ENCODE measurements around the gene CYTH2. TPM values are rescaled to one million over a fixed set of nuclear protein-coding genes. Genes with fewer than 3 reads are reported as not detected.

Gene CYTH2
- total and polyA plus RNA-seq, 2 experiments from 2014 or later = 41.1 to 60.4 TPM

- no peak for DNase-seq (ENCODE audit: low spot score)
- Histone ChIP-seq H3K27ac (ENCODE audit: low read depth) (no peak overlapping the region), H3K4me3 (peak overlapping the region; percentile 90), H4K20me1 (replicated peaks; ENCODE audit: insufficient read depth) (no peaks in the 10 kb centered on the region), H3K4me1 (ENCODE audit: insufficient read depth) (no peaks in the 10 kb centered on the region), H3K79me2 (replicated peaks; ENCODE audit: insufficient read depth) (no peaks in the 10 kb centered on the region), H2AFZ (no peak overlapping the region), H3F3A (replicated peaks; ENCODE audit: low read depth) (peaks cover 9% of the 10 kb centered on the region; the same call in 1 of the 2 replicates), H3K4me2 (peak overlapping the region; percentile 86), H3K36me3 (ENCODE audit: insufficient read depth) (no peaks in the 10 kb centered on the region), H3K9me2 (ENCODE audit: insufficient read depth) (no peaks in the 10 kb centered on the region), H3K27me3 (ENCODE audit: insufficient read depth) (peaks cover 11% of the 10 kb centered on the region)
- Mint-ChIP-seq H3K4me3 (no peak overlapping the region), H3K27me3 (ENCODE audit: insufficient read depth, low read depth, poor library complexity) (peaks cover 21% of the 10 kb centered on the region), H3K4me1 (peaks cover 19% of the 10 kb centered on the region), H3K27ac (no peak overlapping the region), H3K9me3 (no peaks in the 10 kb centered on the region), H3K36me3 (ENCODE audit: low read depth) (peaks cover 3% of the 10 kb centered on the region; the same call in 2 of the 3 replicates)
- ATAC-seq = no peak
- TF ChIP-seq, protein P1, sequence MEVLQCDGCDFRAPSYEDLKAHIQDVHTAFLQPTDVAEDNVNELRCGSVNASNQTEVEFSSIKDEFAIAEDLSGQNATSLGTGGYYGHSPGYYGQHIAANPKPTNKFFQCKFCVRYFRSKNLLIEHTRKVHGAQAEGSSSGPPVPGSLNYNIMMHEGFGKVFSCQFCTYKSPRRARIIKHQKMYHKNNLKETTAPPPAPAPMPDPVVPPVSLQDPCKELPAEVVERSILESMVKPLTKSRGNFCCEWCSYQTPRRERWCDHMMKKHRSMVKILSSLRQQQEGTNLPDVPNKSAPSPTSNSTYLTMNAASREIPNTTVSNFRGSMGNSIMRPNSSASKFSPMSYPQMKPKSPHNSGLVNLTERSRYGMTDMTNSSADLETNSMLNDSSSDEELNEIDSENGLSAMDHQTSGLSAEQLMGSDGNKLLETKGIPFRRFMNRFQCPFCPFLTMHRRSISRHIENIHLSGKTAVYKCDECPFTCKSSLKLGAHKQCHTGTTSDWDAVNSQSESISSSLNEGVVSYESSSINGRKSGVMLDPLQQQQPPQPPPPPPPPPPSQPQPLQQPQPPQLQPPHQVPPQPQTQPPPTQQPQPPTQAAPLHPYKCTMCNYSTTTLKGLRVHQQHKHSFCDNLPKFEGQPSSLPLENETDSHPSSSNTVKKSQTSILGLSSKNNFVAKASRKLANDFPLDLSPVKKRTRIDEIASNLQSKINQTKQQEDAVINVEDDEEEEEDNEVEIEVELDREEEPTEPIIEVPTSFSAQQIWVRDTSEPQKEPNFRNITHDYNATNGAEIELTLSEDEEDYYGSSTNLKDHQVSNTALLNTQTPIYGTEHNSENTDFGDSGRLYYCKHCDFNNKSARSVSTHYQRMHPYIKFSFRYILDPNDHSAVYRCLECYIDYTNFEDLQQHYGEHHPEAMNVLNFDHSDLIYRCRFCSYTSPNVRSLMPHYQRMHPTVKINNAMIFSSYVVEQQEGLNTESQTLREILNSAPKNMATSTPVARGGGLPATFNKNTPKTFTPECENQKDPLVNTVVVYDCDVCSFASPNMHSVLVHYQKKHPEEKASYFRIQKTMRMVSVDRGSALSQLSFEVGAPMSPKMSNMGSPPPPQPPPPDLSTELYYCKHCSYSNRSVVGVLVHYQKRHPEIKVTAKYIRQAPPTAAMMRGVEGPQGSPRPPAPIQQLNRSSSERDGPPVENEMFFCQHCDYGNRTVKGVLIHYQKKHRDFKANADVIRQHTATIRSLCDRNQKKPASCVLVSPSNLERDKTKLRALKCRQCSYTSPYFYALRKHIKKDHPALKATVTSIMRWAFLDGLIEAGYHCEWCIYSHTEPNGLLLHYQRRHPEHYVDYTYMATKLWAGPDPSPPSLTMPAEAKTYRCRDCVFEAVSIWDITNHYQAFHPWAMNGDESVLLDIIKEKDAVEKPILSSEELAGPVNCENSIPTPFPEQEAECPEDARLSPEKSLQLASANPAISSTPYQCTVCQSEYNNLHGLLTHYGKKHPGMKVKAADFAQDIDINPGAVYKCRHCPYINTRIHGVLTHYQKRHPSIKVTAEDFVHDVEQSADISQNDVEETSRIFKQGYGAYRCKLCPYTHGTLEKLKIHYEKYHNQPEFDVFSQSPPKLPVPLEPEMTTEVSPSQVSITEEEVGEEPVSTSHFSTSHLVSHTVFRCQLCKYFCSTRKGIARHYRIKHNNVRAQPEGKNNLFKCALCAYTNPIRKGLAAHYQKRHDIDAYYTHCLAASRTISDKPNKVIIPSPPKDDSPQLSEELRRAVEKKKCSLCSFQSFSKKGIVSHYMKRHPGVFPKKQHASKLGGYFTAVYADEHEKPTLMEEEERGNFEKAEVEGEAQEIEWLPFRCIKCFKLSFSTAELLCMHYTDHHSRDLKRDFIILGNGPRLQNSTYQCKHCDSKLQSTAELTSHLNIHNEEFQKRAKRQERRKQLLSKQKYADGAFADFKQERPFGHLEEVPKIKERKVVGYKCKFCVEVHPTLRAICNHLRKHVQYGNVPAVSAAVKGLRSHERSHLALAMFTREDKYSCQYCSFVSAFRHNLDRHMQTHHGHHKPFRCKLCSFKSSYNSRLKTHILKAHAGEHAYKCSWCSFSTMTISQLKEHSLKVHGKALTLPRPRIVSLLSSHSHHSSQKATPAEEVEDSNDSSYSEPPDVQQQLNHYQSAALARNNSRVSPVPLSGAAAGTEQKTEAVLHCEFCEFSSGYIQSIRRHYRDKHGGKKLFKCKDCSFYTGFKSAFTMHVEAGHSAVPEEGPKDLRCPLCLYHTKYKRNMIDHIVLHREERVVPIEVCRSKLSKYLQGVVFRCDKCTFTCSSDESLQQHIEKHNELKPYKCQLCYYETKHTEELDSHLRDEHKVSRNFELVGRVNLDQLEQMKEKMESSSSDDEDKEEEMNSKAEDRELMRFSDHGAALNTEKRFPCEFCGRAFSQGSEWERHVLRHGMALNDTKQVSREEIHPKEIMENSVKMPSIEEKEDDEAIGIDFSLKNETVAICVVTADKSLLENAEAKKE (CRISPR knock-in tag; IDR thresholded peaks at IDR 0.05) = no peak
- no peak for TF ChIP-seq EZH2 (IDR thresholded peaks at IDR 0.05; ENCODE audit: low read depth, unreplicated experiment)
- TF ChIP-seq, protein P2, sequence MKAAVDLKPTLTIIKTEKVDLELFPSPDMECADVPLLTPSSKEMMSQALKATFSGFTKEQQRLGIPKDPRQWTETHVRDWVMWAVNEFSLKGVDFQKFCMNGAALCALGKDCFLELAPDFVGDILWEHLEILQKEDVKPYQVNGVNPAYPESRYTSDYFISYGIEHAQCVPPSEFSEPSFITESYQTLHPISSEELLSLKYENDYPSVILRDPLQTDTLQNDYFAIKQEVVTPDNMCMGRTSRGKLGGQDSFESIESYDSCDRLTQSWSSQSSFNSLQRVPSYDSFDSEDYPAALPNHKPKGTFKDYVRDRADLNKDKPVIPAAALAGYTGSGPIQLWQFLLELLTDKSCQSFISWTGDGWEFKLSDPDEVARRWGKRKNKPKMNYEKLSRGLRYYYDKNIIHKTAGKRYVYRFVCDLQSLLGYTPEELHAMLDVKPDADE (IDR thresholded peaks at IDR 0.05) = no peak
- no peak for TF ChIP-seq EZH2phosphoT487 (IDR thresholded peaks at IDR 0.05; ENCODE audit: unreplicated experiment)
- TF ChIP-seq, protein P3, sequence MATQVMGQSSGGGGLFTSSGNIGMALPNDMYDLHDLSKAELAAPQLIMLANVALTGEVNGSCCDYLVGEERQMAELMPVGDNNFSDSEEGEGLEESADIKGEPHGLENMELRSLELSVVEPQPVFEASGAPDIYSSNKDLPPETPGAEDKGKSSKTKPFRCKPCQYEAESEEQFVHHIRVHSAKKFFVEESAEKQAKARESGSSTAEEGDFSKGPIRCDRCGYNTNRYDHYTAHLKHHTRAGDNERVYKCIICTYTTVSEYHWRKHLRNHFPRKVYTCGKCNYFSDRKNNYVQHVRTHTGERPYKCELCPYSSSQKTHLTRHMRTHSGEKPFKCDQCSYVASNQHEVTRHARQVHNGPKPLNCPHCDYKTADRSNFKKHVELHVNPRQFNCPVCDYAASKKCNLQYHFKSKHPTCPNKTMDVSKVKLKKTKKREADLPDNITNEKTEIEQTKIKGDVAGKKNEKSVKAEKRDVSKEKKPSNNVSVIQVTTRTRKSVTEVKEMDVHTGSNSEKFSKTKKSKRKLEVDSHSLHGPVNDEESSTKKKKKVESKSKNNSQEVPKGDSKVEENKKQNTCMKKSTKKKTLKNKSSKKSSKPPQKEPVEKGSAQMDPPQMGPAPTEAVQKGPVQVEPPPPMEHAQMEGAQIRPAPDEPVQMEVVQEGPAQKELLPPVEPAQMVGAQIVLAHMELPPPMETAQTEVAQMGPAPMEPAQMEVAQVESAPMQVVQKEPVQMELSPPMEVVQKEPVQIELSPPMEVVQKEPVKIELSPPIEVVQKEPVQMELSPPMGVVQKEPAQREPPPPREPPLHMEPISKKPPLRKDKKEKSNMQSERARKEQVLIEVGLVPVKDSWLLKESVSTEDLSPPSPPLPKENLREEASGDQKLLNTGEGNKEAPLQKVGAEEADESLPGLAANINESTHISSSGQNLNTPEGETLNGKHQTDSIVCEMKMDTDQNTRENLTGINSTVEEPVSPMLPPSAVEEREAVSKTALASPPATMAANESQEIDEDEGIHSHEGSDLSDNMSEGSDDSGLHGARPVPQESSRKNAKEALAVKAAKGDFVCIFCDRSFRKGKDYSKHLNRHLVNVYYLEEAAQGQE (IDR thresholded peaks at IDR 0.05; ENCODE audit: unreplicated experiment) = no peak
- TF ChIP-seq STAT1 (IDR thresholded peaks at IDR 0.05; ENCODE audit: unreplicated experiment) = no peak
- no peak for TF ChIP-seq CTCF (conservative IDR thresholded peaks at IDR 0.05; ENCODE audit: low read depth in 2 of 2)
- no peak for TF ChIP-seq JUNB (IDR thresholded peaks at IDR 0.05; ENCODE audit: unreplicated experiment)
- no peak for TF ChIP-seq CREB1 (CRISPR knock-in tag; IDR thresholded peaks at IDR 0.05; ENCODE audit: low read depth)
- TF ChIP-seq POLR2AphosphoS5 (IDR thresholded peaks at IDR 0.05; ENCODE audit: low read depth) = no peak
- TF ChIP-seq NANOG (IDR thresholded peaks at IDR 0.05; ENCODE audit: borderline replicate concordance) = no peak
- no peak for TF ChIP-seq ZNF331 (CRISPR knock-in tag; IDR thresholded peaks at IDR 0.05; ENCODE audit: low read depth)
- no peak for TF ChIP-seq ZNF114 (CRISPR knock-in tag; IDR thresholded peaks at IDR 0.05)
These were observed 43.5 kb downstream of the CYTH2 start for GRCh38 chr19:48512504-48513288.

All from GM23338 (cell line).